Neural cell (in vitro differentiated cells): ENCODE measurements around the gene NEK6. TPM values are rescaled to one million over a fixed set of nuclear protein-coding genes. Genes with fewer than 3 reads are reported as not detected.

Experiments used
- H2AFZ ChIP-seq: fragments of 200-600, 300-800 bp; sonication (generic), shearing (Covaris generic); 2 replicates; pipeline ENCODE4 v1.6.0; 2014; ENCODE audit warnings: low read depth, mild to moderate bottlenecking, antibody characterized with exemption, low read length, moderate library complexity
- H3F3A ChIP-seq: fragments of 200-600 bp; shearing (Covaris generic); 2 replicates; pipeline ENCODE4 v1.6.1; 2016; ENCODE audit warnings: mild to moderate bottlenecking, moderate library complexity, mixed read lengths, antibody characterized with exemption, low read length; ENCODE audit not compliant: insufficient read depth, poor library complexity, severe bottlenecking
- H3K27ac ChIP-seq: fragments of 200-600, 300-800 bp; sonication (generic), shearing (Covaris generic); 2 replicates; pipeline ENCODE4 v1.5.1; 2014; ENCODE audit warnings: mild to moderate bottlenecking, low read length, moderate library complexity
- H3K27me3 ChIP-seq: fragments of 300-800, 200-600 bp; sonication (generic), shearing (Covaris generic); 2 replicates; pipeline ENCODE4 v1.6.0; 2014; ENCODE audit warnings: mild to moderate bottlenecking, low read depth, low read length, moderate library complexity; ENCODE audit not compliant: insufficient read depth
- H3K36me3 ChIP-seq: fragments of 300-800, 200-600 bp; sonication (generic), shearing (Covaris generic); 2 replicates; pipeline ENCODE4 v1.5.1; 2014; ENCODE audit warnings: mild to moderate bottlenecking, antibody characterized with exemption, low read length, moderate library complexity; ENCODE audit not compliant: insufficient read depth
- H3K4me2 ChIP-seq: fragments of 300-800, 200-600 bp; sonication (generic), shearing (Covaris generic); 2 replicates; pipeline ENCODE4 v1.6.0; 2014; ENCODE audit warnings: mild to moderate bottlenecking, low read length
- H3K4me3 ChIP-seq: fragments of 300-800, 200-600 bp; sonication (generic), shearing (Covaris generic); 2 replicates; pipeline ENCODE4 v1.5.1; 2014; ENCODE audit warnings: mild to moderate bottlenecking, low read length, moderate library complexity
- H3K79me2 ChIP-seq: fragments of 200-600 bp; shearing (Covaris generic); replicated peaks from 2 replicates; pipeline ENCODE4 v1.6.0; 2014; ENCODE audit warnings: mild to moderate bottlenecking, low read length, moderate library complexity; ENCODE audit not compliant: insufficient read depth
- H3K9ac ChIP-seq: fragments of 300-800, 200-600 bp; sonication (generic), shearing (Covaris generic); 2 replicates; pipeline ENCODE4 v1.6.1; 2016; ENCODE audit warnings: mild to moderate bottlenecking, low read length, mixed read lengths
- H3K9me2 ChIP-seq: fragments of 200-600 bp; shearing (Covaris generic); 2 replicates; pipeline ENCODE4 v1.6.1; 2016; ENCODE audit warnings: mild to moderate bottlenecking, low read length, mixed read lengths; ENCODE audit not compliant: insufficient read depth
- H3K9me3 ChIP-seq: fragments of 200-600, 300-800 bp; sonication (generic), shearing (Covaris generic); 2 replicates; pipeline ENCODE4 v1.6.1; 2016; ENCODE audit warnings: mild to moderate bottlenecking, mixed run types, low read length, moderate library complexity, mixed read lengths
- H4K20me1 ChIP-seq: fragments of 200-600 bp; shearing (Covaris generic); 2 replicates; pipeline ENCODE4 v1.6.1; 2016; ENCODE audit warnings: mild to moderate bottlenecking, mixed run types; ENCODE audit not compliant: insufficient read depth
- EP300 ChIP-seq: fragments of 450-650 bp; conservative IDR thresholded peaks from 2 replicates; pipeline ENCODE4 v1.6.1; 2014; ENCODE audit warnings: antibody characterized with exemption, mild to moderate bottlenecking, moderate library complexity; ENCODE audit not compliant: poor library complexity, severe bottlenecking
- EZH2 ChIP-seq: fragments of 200-600, 300-800 bp; shearing (Covaris generic), sonication (generic); IDR thresholded peaks from 2 replicates; pipeline ENCODE4 v1.6.1; 2014; ENCODE audit warnings: antibody characterized with exemption, low read length, borderline replicate concordance, mild to moderate bottlenecking; ENCODE audit not compliant: insufficient read depth, poor library complexity, severe bottlenecking
- MXI1 ChIP-seq: fragments of 450-650 bp; conservative IDR thresholded peaks from 2 replicates; pipeline ENCODE4 v1.6.1; 2014; ENCODE audit warnings: antibody characterized with exemption, mild to moderate bottlenecking; ENCODE audit not compliant: poor library complexity, severe bottlenecking
- POLR2AphosphoS5 ChIP-seq: IDR thresholded peaks from 2 replicates; pipeline ENCODE4 v1.6.1; 2012
- RAD21 ChIP-seq: fragments of 450-650 bp; conservative IDR thresholded peaks from 2 replicates; pipeline ENCODE4 v1.6.1; 2014; ENCODE audit warnings: antibody characterized with exemption, mild to moderate bottlenecking, moderate library complexity
- SMC3 ChIP-seq: fragments of 450-650 bp; conservative IDR thresholded peaks from 2 replicates; pipeline ENCODE4 v1.6.1; 2014; ENCODE audit warnings: antibody characterized with exemption, mild to moderate bottlenecking, moderate library complexity; ENCODE audit not compliant: poor library complexity
- TAF1 ChIP-seq: IDR thresholded peaks from 2 replicates; pipeline ENCODE4 v1.6.1; 2012; ENCODE audit warnings: low read depth
- polyA plus RNA-seq: library from polyadenylated mRNA; depleted of rRNA; stranded (reverse); fragments of >200 nt; gene quantifications from 2 replicates; pipeline ENCODE4 v1.2.3, GENCODE V29; 2014
- TF ChIP-seq, protein P1 (sequence below): fragments of 450-650 bp; IDR thresholded peaks from 2 replicates; pipeline ENCODE4 v1.5.1; 2014; ENCODE audit warnings: antibody characterized with exemption, mild to moderate bottlenecking, moderate library complexity; ENCODE audit not compliant: poor library complexity, severe bottlenecking
- TF ChIP-seq, protein P2 (sequence below): IDR thresholded peaks from 2 replicates; pipeline ENCODE4 v1.6.1; 2012; ENCODE audit warnings: borderline replicate concordance

NEK6 gene
- polyA plus RNA-seq, 1 donor from 2014 or later, result 4.6 TPM

DNA sequence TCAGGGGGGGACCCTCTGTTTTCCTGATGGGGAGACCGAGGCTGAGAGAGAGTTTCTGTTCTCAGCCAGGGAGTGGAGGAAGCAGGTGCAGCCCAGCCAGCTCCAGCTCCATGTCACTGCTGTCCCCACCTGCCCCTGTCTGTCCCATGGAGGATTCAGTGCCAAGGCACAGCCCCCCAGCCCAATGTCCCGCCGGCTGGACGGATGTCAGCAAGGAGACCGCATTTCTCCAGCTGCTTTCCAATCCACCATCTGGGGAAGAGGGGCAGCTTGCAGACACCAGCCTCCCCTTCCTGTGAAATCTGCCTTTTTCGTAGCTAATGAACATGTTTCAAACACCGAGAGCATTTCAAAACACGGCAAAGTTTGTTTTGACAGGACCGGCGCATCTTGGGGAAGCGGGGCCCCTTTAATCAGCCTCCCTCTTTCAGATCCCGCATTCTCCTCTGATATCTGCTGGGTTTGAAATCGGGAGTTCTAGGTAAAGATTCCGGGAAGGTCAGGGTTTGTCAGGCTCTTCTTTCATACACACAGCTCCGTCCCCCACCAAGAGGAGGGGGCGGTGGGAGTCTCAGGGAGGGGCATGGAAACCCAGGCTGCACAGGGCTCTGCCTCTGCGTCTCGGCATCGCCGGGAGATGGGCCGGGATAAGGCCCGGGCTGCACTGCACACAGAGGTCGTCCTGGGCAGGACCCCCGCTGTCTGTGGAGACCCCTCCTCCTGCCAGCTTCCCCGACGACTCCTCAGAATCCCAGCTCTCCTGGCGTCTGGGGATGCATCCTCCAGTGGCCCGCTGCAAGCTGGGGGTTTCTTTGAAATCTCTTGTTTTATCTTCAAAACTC lies 74.8 kb downstream of the NEK6 start:
- Histone ChIP-seq H3F3A (no peaks in the 10 kb centered on the region), H3K79me2 (no peaks in the 10 kb centered on the region), H3K4me2 (no peak overlapping the region), H3K9me2 (no peaks in the 10 kb centered on the region), H3K27me3 (no peaks in the 10 kb centered on the region), H3K27ac (no peak overlapping the region), H2AFZ (no peak overlapping the region), H3K36me3 (no peaks in the 10 kb centered on the region), H3K9me3 (peaks cover 3% of the 10 kb centered on the region), H3K9ac (no peak overlapping the region), H4K20me1 (no peaks in the 10 kb centered on the region), H3K4me3 (no peak overlapping the region)
- TF ChIP-seq EZH2 (no peak), TAF1 (no peak), MXI1 (no peak), RAD21 (no peak), EP300 (no peak), POLR2AphosphoS5 (no peak), SMC3 (no peak)
- TF ChIP-seq, protein P1, sequence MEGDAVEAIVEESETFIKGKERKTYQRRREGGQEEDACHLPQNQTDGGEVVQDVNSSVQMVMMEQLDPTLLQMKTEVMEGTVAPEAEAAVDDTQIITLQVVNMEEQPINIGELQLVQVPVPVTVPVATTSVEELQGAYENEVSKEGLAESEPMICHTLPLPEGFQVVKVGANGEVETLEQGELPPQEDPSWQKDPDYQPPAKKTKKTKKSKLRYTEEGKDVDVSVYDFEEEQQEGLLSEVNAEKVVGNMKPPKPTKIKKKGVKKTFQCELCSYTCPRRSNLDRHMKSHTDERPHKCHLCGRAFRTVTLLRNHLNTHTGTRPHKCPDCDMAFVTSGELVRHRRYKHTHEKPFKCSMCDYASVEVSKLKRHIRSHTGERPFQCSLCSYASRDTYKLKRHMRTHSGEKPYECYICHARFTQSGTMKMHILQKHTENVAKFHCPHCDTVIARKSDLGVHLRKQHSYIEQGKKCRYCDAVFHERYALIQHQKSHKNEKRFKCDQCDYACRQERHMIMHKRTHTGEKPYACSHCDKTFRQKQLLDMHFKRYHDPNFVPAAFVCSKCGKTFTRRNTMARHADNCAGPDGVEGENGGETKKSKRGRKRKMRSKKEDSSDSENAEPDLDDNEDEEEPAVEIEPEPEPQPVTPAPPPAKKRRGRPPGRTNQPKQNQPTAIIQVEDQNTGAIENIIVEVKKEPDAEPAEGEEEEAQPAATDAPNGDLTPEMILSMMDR, result no peak
- TF ChIP-seq, protein P2, sequence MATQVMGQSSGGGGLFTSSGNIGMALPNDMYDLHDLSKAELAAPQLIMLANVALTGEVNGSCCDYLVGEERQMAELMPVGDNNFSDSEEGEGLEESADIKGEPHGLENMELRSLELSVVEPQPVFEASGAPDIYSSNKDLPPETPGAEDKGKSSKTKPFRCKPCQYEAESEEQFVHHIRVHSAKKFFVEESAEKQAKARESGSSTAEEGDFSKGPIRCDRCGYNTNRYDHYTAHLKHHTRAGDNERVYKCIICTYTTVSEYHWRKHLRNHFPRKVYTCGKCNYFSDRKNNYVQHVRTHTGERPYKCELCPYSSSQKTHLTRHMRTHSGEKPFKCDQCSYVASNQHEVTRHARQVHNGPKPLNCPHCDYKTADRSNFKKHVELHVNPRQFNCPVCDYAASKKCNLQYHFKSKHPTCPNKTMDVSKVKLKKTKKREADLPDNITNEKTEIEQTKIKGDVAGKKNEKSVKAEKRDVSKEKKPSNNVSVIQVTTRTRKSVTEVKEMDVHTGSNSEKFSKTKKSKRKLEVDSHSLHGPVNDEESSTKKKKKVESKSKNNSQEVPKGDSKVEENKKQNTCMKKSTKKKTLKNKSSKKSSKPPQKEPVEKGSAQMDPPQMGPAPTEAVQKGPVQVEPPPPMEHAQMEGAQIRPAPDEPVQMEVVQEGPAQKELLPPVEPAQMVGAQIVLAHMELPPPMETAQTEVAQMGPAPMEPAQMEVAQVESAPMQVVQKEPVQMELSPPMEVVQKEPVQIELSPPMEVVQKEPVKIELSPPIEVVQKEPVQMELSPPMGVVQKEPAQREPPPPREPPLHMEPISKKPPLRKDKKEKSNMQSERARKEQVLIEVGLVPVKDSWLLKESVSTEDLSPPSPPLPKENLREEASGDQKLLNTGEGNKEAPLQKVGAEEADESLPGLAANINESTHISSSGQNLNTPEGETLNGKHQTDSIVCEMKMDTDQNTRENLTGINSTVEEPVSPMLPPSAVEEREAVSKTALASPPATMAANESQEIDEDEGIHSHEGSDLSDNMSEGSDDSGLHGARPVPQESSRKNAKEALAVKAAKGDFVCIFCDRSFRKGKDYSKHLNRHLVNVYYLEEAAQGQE, result no peak

DNA sequence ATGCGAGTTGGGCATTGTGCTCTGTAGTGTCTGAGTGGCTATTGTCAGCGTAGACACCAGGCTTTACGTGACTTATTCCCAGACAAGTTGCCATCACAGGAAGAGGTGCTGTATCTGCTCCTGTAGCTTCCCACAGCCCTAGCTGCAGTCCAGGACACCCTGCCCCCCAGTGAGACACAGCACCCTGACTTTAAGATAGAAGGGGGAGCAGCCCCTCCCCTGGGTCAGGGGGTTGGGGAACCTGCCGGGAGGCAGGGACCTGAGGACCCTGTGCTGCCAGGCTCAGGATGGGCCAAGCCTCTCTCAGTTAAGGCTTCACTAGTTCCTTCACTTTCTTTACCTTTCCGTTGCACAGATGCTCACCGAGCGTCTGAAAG lies 75.4 kb downstream of the NEK6 start:
- H3K27ac ChIP-seq, result no peak overlapping the region

More for the DNA sequence above, 75.4 kb downstream of the NEK6 start:
- H2AFZ ChIP-seq, result no peak overlapping the region
- H3K36me3 ChIP-seq, result no peaks in the 10 kb centered on the region
- no peaks in the 10 kb centered on the region for H3K27me3 ChIP-seq
- no peaks in the 10 kb centered on the region for H3K9me2 ChIP-seq
- no peak overlapping the region for H3K4me2 ChIP-seq
- no peaks in the 10 kb centered on the region for H3F3A ChIP-seq
- no peak overlapping the region for H3K9ac ChIP-seq
- H3K9me3 ChIP-seq, result peaks cover 3% of the 10 kb centered on the region
- H3K4me3 ChIP-seq, result no peak overlapping the region
- no peaks in the 10 kb centered on the region for H3K79me2 ChIP-seq
- no peaks in the 10 kb centered on the region for H4K20me1 ChIP-seq
- TF ChIP-seq POLR2AphosphoS5, result no peak
- TF ChIP-seq, protein P2, result no peak
